IMR-90 (cell line): ENCODE results near the gene DLD.
A peak's percentile ranks its signal among the peaks of the same experiment; 100 is the strongest.

ENCODE experiments used
- CEBPB ChIP-seq: IDR thresholded peaks from 2 replicates; pipeline ENCODE4 v1.6.1; 2012; ENCODE audit warnings: low read depth, low read length, improper control_type of control experiment
- MAFK ChIP-seq: IDR thresholded peaks from 2 replicates; pipeline ENCODE4 v1.6.1; 2012; ENCODE audit warnings: low read depth, low read length, improper control_type of control experiment
- MXI1 ChIP-seq: IDR thresholded peaks from 2 replicates; pipeline ENCODE4 v1.6.1; 2012; ENCODE audit warnings: low read depth, mild to moderate bottlenecking, low read length, moderate library complexity, borderline replicate concordance
- POLR2A ChIP-seq: IDR thresholded peaks from 2 replicates; pipeline ENCODE4 v1.6.1; 2012; ENCODE audit warnings: mild to moderate bottlenecking, low read depth, low read length
- RCOR1 ChIP-seq: IDR thresholded peaks from 2 replicates; pipeline ENCODE4 v1.6.1; 2012; ENCODE audit warnings: mild to moderate bottlenecking, low read length, improper control_type of control experiment; ENCODE audit not compliant: insufficient replicate concordance
- RFX5 ChIP-seq: IDR thresholded peaks from 2 replicates; pipeline ENCODE4 v1.8.0; 2012; ENCODE audit warnings: low read depth, mild to moderate bottlenecking, low read length, moderate library complexity
- TF ChIP-seq, protein P1 (sequence below): conservative IDR thresholded peaks from 2 replicates; pipeline ENCODE4 v1.5.1; 2012; ENCODE audit warnings: mild to moderate bottlenecking, low read depth, low read length, improper control_type of control experiment
- TF ChIP-seq, protein P2 (sequence below): fragments of 150-350 bp; IDR thresholded peaks from 2 replicates; pipeline ENCODE4 v1.6.1; 2017; ENCODE audit warnings: mild to moderate bottlenecking, antibody characterized with exemption, low read length, low read depth

- TF ChIP-seq, protein P1, sequence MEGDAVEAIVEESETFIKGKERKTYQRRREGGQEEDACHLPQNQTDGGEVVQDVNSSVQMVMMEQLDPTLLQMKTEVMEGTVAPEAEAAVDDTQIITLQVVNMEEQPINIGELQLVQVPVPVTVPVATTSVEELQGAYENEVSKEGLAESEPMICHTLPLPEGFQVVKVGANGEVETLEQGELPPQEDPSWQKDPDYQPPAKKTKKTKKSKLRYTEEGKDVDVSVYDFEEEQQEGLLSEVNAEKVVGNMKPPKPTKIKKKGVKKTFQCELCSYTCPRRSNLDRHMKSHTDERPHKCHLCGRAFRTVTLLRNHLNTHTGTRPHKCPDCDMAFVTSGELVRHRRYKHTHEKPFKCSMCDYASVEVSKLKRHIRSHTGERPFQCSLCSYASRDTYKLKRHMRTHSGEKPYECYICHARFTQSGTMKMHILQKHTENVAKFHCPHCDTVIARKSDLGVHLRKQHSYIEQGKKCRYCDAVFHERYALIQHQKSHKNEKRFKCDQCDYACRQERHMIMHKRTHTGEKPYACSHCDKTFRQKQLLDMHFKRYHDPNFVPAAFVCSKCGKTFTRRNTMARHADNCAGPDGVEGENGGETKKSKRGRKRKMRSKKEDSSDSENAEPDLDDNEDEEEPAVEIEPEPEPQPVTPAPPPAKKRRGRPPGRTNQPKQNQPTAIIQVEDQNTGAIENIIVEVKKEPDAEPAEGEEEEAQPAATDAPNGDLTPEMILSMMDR = no peak
- TF ChIP-seq POLR2A (no peak), CEBPB (no peak), MAFK (peak; percentile 81), MXI1 (no peak), RCOR1 (no peak), RFX5 (no peak)
- TF ChIP-seq, protein P2, sequence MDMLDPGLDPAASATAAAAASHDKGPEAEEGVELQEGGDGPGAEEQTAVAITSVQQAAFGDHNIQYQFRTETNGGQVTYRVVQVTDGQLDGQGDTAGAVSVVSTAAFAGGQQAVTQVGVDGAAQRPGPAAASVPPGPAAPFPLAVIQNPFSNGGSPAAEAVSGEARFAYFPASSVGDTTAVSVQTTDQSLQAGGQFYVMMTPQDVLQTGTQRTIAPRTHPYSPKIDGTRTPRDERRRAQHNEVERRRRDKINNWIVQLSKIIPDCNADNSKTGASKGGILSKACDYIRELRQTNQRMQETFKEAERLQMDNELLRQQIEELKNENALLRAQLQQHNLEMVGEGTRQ = no peak
Measured at GRCh38 chr7:107943018-107943417, 52.0 kb downstream of the DLD start.
